ENCODE data around the gene AEBP2.

DNA sequence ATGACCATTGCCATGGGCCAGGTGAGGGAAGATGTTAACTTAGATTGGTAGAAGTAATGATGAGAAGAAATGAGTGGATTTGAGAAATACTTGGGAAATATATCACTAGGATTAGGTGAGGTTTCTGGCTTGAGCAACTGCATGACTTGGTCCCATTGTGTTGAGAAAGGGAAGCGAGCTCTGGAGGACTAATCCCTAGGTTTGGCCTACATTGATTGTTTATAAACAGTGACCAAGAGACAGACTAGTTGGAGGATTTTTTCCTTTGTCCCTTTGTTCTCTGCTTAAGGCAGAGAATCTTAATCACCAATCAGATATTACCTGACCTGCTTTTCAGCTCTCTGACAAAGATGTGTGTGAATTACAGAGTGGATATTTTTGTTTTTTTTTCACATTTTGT lies 100.5 kb downstream of the AEBP2 start:
- TF ChIP-seq, protein P1, sequence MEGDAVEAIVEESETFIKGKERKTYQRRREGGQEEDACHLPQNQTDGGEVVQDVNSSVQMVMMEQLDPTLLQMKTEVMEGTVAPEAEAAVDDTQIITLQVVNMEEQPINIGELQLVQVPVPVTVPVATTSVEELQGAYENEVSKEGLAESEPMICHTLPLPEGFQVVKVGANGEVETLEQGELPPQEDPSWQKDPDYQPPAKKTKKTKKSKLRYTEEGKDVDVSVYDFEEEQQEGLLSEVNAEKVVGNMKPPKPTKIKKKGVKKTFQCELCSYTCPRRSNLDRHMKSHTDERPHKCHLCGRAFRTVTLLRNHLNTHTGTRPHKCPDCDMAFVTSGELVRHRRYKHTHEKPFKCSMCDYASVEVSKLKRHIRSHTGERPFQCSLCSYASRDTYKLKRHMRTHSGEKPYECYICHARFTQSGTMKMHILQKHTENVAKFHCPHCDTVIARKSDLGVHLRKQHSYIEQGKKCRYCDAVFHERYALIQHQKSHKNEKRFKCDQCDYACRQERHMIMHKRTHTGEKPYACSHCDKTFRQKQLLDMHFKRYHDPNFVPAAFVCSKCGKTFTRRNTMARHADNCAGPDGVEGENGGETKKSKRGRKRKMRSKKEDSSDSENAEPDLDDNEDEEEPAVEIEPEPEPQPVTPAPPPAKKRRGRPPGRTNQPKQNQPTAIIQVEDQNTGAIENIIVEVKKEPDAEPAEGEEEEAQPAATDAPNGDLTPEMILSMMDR (conservative IDR thresholded peaks at IDR 0.05), result no peak
- no peak for TF ChIP-seq ZFX (IDR thresholded peaks at IDR 0.05)
